Stimulated activated CD4-positive, alpha-beta T cell treated with anti-CD3 and anti-CD28 coated beads, Interleukin-4, amount 100 ng/mL, for 24 hours (primary cell): ENCODE data around the gene ELAVL4.
"Not testable (repeated sequence)": the region's sequence is repeated elsewhere in the genome, so short reads cannot be mapped to it uniquely, and the experiment has no call there.

Experiments
- DNase-seq: peaks from one replicate; pipeline ENCODE4 v3.0.0-alpha.2; 2020

ELAVL4 gene

DNA sequence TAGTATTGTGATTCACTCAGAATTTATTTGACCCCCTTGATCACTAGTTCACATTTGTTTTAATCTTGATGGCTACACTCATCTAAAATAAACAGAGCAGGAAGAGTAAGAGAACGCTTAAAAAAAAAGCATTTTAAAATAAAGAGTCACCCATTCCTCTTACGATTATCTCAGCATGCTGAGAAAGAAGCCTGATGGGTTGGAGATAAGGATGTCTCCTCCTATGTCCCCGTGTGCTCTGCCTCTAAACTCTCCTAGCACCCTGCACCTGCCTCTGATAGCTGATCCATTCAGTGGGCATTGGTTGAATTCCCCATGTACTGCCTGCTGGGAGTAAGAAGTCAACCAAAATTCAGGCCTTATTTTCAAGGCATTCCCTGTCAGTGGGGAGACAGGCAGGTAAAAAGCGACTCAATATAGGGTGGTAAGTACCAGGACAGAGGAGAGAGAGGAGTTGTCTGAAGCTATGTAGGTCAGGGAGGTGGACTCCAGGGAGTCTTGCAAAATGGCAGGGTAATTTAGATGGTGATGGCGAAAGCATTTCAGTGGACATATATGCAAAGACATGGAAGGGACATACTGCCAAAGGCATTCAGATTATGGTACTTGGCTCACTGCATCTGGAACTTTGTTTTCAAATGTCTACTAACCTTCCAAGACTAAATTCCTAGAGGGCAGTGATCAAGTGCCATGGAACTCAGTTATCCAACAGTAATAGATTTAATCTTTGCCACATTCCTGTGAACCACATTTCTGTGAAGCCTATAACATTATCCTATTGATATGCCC is 18.4 kb downstream of the ELAVL4 start:
- no peak for DNase-seq

DNA sequence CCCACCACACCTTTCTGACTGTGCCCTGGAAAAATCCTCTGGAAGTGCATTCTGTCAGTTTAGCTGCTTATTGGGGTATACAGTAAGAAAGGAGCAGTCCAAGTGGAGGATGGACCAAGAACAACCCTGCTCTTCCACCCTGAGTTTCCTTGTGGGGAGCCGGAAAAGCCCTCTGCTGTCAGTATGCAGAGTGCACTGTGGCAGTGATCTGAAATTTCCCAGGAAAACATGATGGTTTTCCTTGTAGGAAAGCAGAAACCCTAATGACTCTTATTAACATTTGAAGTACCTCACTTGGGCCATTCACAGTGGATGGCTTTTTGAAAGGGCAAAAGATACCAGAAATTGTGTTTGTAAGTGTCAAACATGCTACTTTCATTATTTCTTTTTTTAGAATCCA is 20.5 kb downstream of the ELAVL4 start:
- no peak for DNase-seq

DNA sequence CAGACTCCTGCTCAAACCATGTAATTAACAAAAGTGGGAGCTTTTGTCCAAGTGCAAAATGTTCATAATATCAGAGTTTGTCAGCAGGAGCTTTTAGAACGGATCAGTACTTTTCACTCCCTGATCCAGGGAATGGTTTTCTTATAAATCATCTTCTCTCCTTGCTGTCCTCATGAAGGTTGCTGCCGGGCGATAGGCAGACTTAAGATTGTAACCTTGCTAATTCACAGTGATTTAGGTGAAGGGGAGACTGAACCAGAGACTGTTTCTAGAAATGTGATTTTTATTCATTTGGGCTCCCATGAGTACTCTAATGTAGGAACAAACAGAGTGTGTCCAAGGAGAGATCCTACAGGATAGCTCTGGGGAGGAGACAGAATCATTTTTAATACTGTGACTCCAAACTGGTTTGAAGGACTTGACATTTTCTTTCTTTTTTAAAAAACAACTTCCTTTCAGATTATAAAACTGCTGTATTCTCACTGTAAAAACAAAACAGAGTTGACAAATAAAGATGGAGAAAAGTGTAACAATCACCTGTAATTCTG is 23.7 kb downstream of the ELAVL4 start:
- DNase-seq: no peak

DNA sequence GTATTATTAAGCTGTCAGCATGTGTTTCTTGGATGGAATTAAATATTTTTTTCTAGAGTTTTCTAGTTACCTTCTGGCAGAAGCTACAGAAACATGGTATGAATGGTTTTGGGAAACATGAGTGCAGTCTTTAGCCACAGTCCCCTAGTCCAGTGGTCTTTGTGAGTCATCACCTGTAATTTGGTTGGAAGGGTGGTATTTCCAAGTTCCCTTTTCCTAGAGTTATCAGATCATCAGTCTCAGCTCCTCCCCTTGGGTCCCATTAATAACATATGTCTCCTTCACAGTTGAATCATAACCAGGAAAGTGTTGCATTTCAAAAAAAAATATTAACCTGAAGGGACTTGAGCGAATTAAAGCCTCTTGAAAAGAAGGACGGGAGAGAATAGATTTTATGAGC is 27.0 kb downstream of the ELAVL4 start:
- no peak for DNase-seq

DNA sequence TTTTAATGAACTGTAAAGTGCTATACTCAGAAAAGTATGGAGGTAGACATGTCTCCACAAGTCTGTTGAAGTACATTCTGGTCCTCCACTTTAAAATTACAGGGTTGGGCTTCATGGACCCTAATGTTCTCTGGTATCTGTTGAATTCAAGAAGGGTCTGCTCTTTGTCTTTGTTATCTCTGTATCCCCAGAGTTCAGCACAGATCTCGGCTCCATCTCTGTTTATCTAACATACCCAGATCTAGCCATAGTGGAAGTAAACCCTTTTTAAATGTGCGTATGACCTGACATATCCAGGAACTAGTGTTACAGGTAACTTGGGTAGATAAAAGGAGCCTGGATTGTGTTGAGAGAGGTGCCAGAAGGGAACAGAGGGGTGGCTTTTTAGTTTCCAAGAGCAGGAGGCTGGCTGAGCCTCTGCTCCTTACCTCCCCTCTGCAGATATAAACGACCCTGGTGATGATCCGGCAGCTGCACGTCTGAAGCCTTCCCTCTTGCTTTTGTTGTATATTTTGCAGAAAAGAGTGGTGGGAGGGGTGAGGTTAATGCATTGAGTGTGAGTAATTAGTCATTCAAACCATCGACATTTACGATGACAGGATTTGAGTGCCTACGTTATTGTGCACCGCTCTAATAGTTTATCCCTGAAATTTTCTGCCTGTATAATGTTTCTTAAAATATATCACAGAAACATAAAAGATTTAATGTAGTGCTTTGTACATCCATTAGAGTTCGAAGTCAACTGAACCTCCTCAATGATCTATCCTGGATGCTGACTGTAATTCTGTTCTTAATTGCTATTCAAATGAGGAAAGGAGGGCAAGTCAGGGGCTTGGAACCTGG is 30.8 kb downstream of the ELAVL4 start:
- DNase-seq: no peak

DNA sequence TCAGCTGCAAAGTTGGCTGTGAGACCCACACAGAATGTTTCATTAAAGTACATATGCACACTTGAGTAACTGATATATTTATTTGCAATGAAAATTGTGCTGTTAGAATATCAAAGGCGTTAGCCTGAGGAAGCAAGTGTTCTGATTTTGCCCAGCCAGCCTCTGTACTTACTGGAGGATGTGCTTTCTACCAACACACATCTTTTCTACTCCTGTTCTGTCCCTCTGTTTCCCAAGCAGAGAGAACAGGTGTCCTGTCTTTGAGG is 31.4 kb downstream of the ELAVL4 start:
- no peak for DNase-seq

DNA sequence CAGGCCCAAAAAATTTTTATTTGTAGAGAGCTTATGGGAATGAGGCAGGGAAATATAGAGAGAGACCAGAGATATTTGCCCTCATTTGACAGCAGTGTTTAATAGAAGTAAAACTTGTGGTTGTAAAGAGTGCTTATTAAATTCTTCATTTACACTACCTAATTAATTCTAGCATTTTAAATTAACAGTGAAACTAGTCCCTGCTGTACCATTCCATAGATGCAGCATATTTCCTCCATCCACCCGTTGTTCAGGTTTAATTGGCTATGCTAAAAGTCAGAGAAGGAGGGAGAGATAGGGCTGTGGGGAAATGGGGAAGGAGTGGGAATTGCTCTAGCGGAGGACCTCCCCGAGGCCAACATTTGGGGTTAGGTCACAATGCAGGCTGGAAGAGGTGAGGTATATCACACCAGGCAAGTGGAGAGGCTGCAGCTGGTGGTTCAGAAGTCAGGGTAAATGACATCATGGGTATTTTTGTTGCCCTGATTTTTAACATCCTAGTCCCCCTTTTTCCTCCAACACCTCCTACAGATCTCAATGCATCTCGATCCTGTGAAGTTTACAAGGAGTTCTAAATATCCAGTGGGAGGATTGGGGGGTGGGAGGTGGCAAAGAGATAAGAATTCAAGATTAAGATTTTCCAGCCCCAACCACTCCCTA is 38.6 kb downstream of the ELAVL4 start:
- no peak for DNase-seq

DNA sequence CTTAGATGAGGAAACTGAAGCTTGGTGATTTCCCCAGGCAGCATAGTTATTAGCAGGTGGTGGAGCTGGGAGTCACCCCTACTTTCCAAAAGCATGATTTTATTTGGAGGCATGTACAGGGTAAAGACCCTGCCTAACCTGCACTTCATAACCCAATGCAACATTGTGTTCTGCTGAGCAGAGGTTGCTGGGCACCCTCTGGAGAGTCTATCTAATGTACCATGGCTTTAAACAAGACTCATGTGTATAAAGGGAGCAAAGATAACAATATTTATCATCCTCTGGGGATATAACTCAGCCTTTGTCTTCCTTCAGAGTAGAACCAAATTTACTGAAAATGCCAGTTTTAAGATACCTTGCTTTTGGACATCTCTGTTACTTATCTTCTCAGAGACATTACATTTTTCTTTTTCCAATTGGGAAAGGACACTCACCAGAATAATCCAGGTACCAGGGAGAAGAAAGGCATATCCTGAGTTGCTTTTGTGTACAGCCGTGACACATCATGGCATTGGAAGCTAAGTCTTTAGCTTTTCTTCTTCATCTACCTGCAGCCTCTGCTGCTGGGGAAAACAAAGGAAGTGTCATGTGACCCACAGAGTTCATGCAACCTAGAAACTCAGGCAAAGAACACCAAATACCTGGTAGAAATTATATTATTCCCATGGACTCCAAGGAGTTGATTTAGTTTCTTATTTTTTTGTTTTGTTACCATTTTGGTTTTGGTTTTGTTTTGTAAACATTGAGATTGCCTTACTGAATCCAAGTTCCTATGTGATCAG is 39.6 kb downstream of the ELAVL4 start:
- no peak for DNase-seq

DNA sequence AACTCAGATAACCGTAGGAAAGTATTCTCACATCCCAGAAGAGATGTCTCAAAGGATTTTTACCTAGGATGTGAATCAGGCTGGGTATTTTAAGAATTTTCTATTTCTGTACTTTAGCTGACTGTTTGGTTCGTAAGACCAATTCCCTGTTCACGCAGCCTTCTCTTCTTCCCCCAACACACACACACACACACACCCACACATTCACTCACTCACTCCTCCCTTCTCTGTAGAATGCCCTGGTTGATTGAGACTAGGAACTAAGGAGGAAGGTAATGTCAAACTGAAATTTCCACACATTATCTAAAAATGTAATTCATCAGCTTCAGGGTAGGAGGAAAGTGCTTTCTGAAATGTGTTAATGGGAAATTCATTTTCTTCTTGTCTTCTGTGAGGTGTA is 43.5 kb downstream of the ELAVL4 start:
- DNase-seq: no peak

DNA sequence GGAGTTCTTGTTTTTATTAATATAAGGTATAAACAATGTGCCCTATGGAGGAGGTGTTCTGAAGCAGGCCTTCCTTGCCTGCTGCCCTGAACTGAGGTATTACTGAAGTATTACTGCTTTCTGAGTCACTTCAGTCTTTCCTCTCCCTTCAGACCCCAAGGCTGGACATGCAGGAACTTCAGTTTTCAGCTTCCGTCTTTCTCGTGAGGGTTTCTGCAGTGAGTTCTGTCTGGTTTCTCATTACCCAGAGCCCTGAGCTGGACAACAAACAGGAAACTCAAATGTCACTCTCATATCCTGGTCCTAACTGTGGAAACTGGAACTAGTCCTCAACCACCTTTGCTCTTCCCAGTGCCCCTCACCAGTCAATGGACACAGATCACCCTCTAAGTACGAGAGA is 46.8 kb downstream of the ELAVL4 start:
- DNase-seq: no peak

DNA sequence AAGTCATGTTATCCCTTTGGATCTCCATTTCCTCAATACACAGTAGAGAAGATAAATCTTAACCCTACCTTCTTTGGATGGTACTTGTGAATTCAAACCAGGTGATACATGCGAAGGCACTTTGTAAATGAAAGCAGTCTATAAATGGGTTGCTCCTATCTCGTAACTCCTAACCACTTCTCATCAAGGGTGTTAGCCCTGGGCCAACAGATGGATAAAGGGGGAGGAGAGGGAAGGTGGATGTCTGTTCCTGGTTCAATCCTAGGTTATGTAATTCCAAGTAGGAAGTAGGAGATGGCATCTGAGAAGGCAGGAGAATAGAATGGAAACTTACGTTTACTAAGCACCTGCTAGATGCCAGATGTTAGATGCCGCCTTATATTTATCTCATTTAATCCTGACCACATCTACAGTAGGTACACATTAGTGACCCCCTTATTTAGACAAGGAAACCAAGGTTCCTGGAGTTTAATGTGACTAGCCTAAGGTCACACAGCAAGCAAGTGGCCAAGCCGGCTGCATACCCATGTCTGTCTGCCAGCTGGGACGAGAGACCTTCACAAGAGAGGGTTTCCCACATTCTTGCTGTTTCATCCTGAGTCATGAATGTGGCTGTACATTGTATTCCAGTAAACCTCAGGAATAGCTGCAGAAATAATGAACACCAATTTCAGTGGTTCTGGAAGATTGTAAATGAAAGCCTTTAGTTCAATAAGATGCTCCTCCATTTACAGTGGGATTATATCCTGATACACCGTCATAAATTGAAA is 47.7 kb downstream of the ELAVL4 start:
- DNase-seq: no peak

DNA sequence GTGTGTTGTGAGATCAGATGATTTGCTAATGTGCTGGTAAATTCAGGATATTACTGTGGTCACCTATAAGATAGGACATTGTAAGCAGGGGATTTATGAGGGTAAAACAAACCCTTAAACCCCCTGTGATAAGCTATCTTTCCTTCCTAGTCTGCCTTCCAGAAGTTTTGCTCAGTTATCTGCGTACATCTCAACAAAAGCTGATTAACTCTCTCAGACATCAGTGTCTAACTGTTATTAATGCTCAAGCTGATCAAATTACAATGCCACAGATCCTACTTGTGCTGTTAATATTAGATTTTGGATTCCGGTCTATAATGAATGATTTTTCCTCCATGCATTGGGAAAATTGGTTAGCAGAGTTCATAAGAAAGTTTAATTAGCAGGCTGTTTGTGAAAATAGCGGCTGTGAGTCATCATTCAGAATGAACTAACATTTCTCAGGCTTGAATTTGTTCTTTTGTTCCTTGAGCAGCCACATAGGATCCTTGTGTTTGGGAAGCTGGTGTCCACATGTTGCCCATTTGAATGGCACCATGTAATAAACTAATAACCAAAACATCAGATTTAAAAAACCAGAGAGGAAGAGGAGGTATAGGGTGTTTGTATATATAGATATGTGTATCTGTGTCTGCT is 48.7 kb downstream of the ELAVL4 start:
- DNase-seq: no peak

DNA sequence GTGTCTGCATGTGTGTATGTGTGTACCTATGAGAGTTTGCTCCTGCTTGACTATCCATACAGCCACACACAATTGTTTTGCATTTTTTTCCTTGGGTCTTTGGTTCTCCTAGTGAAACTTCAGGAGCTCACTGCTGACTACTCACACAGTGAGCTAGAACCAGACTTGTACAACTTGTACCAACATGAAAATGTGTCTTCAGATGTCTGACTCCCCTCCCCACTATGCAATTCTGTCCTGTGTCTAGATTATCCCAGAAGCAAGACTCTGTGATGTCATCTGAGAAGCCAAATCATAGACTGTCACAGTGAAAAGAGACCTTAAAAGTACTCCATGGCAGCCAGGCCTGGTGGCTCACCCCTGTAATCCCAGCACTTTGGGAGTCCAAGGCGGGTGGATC is 49.7 kb downstream of the ELAVL4 start:
- DNase-seq: no peak

DNA sequence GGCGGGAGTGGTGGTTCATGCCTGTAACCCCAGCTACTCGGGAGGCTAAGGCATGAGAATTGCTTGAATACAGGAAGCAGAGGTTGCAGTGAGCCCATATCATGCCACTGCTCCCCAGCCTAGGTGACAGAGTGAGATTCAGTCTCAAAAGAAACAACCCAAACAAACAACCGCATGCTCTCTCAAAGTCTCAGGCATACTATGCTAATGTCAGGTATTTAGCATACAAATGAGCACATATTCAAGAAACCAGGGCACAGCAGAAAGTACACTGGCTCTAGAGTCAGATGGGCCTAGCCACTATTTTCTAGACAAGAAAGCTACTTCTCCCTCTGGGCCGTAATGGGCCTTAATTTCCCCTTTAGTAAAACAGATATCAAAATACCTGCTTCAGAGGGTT is 55.0 kb downstream of the ELAVL4 start:
- no peak for DNase-seq

DNA sequence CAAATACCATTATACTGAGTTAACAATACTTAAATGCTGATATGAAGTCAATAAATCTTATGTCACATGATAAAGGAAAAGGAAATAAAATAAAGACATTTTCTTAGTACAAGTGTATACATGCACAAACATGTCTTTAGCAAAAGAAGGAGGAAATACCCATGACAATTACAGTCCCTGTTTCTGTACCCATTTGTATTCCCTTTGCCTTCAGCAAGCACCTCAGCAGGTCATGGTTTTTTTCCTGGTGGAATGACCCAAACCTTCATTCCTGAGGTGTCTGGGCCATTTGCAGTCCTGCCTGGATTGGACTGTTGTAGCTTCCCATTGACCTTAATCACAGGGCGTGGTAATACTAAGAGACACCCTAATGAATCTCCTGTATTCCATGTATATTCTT is 57.6 kb downstream of the ELAVL4 start:
- not testable (repeated sequence) for DNase-seq

DNA sequence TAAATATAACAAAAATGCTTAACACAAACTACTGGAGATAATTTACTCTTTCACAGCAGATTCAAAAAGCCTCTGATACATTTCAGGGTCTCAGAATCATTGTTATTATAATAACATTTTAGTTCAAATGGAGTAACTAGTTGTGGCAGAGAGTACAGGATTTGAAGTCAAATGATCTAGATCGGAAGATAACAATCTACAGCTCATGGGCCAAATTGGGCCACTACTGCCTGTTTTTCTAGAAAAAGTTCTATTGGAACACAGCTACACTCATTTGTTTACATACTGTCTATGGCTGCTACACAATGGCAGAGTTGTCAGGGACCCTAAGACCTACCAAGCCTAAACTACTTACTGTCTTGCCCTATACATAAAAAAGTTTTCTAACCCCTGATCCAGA is 63.6 kb downstream of the ELAVL4 start:
- no peak for DNase-seq

DNA sequence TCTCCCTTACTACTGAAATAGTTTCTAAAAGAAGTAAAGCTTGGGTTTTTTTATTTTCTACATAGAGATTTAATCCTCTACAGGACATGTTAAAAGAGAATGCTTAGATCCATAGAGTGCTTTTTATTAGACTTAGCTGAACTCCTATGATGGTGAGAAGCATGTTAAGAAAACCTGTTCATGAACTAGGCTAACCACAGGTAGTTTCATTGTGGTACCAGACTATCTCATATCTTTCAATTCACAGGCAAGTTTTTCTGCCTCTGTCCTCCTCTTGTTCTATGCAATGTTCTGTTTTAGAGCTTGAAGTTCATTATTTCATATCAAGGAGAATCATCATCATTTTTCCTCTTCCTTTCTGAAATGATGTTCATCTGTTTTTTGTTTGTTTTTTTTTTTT is 65.4 kb downstream of the ELAVL4 start:
- DNase-seq: no peak

DNA sequence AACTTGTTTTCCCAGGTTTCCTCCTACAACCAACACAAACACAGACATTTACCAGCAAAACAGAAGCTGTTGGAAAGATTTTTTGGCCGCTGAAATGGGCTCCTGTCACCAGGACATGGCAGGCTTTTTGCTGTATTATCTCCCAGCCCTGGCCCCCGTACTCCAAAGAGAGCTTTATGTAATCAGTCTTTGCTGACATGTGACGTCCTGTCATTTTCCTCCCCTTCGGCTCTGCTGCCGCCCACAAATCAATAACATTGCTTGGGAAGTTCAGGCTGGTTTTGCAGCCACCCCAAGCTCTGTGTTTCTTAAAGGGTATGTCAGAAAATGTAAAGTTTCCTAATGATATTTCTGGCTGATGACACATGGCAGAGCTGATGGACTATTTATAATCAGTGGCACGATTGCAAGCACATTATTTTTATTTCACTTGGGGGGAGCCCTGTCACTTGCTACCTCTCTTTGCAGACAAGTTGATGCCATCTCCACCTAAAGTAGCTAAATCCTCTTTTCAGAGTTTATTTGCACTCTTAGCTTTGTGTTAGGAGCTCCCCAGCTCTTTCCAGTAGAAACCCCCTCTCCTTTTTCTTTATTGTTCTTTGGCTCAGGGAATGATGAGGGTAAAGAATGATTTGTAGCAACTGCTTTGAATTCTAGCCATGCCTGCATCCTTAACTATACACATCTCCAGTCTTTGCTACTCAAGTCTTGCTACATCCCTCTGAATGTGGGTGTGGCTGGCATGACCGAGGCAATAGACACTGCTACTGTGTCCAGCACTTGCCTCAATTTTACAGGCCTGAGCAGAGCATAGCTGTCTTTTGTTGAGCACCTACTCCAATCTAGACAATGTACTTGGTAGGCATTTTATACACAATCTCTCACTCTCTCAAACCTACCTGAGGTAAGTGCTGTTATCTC is 67.3 kb downstream of the ELAVL4 start:
- DNase-seq: no peak

DNA sequence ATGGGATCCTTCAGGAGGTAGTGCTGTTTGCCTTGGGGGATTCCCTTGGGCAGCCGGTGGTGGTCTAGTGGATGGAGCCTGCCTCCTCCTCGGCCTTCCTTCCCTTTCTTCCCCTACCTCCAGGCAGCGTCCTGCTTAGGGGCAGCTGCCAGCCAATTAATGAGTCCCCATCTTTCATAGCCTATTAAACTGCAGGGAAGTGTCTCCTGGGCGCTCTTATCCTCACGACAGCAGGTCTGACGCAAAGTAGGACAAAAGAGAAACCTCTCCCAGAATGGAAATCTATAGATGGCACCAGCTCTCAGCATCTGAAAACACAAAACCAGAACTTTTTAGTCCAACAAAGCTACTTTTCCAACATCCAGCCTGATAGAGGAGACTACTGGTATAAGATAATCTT is 69.3 kb downstream of the ELAVL4 start:
- no peak for DNase-seq

DNA sequence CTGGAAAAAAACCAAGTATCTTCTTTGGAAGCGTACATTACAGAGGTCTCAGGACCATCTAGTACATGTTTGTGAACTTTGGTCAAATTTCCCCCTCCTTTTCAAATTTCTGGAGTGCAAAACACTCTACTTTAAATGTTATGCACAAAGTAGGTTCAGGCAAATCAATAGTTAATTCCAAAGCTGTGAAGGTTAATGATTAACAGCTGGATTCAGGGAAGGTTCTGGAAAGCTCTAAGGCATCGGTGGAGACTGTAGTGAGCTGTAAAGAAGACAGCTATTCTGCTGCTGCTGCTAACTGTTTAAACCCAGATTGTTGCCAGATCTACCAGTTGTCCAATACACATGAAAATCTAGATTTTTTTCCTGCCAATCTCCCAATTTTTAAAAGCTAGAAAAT is 70.9 kb downstream of the ELAVL4 start:
- DNase-seq: no peak

DNA sequence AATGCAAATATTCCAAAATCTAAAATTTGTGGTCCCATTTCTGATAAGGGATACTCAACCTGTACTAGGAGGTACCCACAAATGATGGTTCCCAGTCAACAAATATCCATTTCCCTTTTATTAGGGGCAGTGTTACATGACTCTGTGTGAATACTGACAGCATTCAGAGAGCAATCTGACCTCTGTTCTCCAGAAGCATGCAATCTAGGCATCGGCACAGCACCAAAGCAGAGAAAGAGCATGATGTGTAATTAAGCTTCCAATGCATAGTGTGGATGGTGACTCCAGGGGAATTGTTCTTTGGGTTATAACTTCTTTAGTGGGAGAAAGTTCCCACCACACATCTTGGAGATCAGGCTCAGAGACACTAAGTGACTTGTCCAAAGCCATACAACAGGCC is 71.6 kb downstream of the ELAVL4 start:
- no peak for DNase-seq
